PC-9 (cell line): ENCODE results near the gene DDX28. TPM values are rescaled to one million over a fixed set of nuclear protein-coding genes. Genes with fewer than 3 reads are reported as not detected.
"Not testable (repeated sequence)": the region's sequence is repeated elsewhere in the genome, so short reads cannot be mapped to it uniquely, and the experiment has no call there.

Experiments used
- BruUV-seq: library from RNA; stranded (reverse); fragments of 400-500 nt; replicated peaks from 2 replicates; lab custom pipeline; 2021; lab: Mats Ljungman, UMichigan
- CTCF ChIA-PET: fragments of 300-600 bp; sonication (Branson Sonifier 250); formaldehyde crosslinking; loops from one replicate; lab custom pipeline; 2022; ENCODE audit warnings: antibody characterized with exemption; lab: Charles Lee
- POLR2A ChIA-PET: fragments of 300-600 bp; sonication (Branson Sonifier 250); formaldehyde crosslinking; loops from one replicate; lab custom pipeline; 2022; ENCODE audit warnings: antibody characterized with exemption; ENCODE audit not compliant: unreplicated experiment; lab: Charles Lee
- DNase-seq, 2 experiments: peaks; one replicate each; pipeline versions ENCODE4 v3.0.0 to v3.0.0-alpha.2; 2015 to 2022; ENCODE audit warnings: mixed read lengths in 1 of 2
- H2AFZ ChIP-seq: fragments of 200-600 bp; sonication (generic); 2 replicates; pipeline ENCODE4 v1.8.1; 2017; ENCODE audit warnings: antibody characterized with exemption
- H3F3A ChIP-seq: fragments of 200-600 bp; sonication (generic); 2 replicates; pipeline ENCODE4 v1.8.1; 2017; ENCODE audit warnings: antibody characterized with exemption, mild to moderate bottlenecking, low read depth; ENCODE audit not compliant: insufficient read depth
- H3K27ac ChIP-seq: fragments of 200-600 bp; sonication (generic); 2 replicates; pipeline ENCODE4 v1.6.1; 2016; ENCODE audit warnings: mixed run types
- H3K27me3 ChIP-seq: fragments of 200-600 bp; sonication (generic); 2 replicates; pipeline ENCODE4 v1.6.1; 2016; ENCODE audit warnings: low read depth, mixed run types; ENCODE audit not compliant: insufficient read depth
- H3K36me3 ChIP-seq: fragments of 200-600 bp; sonication (generic); 2 replicates; pipeline ENCODE4 v1.6.1; 2016; ENCODE audit warnings: low read depth, mixed run types
- H3K4me1 ChIP-seq: fragments of 200-600 bp; sonication (generic); replicated peaks from 2 replicates; pipeline ENCODE4 v1.6.1; 2016; ENCODE audit warnings: mixed run types; ENCODE audit not compliant: insufficient read depth
- H3K4me2 ChIP-seq: fragments of 200-600 bp; sonication (generic); 2 replicates; pipeline ENCODE4 v1.6.1; 2017; ENCODE audit warnings: mixed run types
- H3K4me3 ChIP-seq: fragments of 200-600 bp; sonication (generic); 2 replicates; pipeline ENCODE4 v1.6.1; 2016; ENCODE audit warnings: mixed run types
- H3K79me2 ChIP-seq: fragments of 200-600 bp; sonication (generic); 2 replicates; pipeline ENCODE4 v1.6.1; 2017; ENCODE audit warnings: low read depth, mixed run types
- H3K9me2 ChIP-seq: fragments of 200-600 bp; sonication (generic); 2 replicates; pipeline ENCODE4 v1.8.1; 2017; ENCODE audit warnings: mild to moderate bottlenecking; ENCODE audit not compliant: insufficient read depth
- H3K9me3 ChIP-seq: fragments of 200-600 bp; sonication (generic); 2 replicates; pipeline ENCODE4 v1.8.1; 2016; ENCODE audit warnings: low read depth; ENCODE audit not compliant: insufficient read depth
- H4K20me1 ChIP-seq: fragments of 200-600 bp; sonication (generic); 2 replicates; pipeline ENCODE4 v1.8.1; 2017; ENCODE audit not compliant: insufficient read depth
- CTCF ChIP-seq: fragments of 200-600 bp; sonication (generic); conservative IDR thresholded peaks from 2 replicates; pipeline ENCODE4 v1.6.1; 2017; ENCODE audit warnings: mixed run types, antibody characterized with exemption, mild to moderate bottlenecking, moderate library complexity
- EZH2 ChIP-seq: fragments of 200-600 bp; sonication (generic); IDR thresholded peaks from 2 replicates; pipeline ENCODE4 v1.8.0; 2017; ENCODE audit warnings: antibody characterized with exemption, low read depth
- intact Hi-C: fragments of 100-400 bp; cut with micrococcal nuclease; formaldehyde crosslinking; loops from one replicate; pipeline ENCODE4 v1.10.0; 2022; ENCODE audit not compliant: unreplicated experiment
- total RNA-seq: library from RNA; stranded (reverse); gene quantifications from 2 replicates; pipeline ENCODE4 v1.2.3, GENCODE V29; 2021

DDX28 gene
- total RNA-seq, 1 experiment from 2014 or later: 6.3 TPM

DNA sequence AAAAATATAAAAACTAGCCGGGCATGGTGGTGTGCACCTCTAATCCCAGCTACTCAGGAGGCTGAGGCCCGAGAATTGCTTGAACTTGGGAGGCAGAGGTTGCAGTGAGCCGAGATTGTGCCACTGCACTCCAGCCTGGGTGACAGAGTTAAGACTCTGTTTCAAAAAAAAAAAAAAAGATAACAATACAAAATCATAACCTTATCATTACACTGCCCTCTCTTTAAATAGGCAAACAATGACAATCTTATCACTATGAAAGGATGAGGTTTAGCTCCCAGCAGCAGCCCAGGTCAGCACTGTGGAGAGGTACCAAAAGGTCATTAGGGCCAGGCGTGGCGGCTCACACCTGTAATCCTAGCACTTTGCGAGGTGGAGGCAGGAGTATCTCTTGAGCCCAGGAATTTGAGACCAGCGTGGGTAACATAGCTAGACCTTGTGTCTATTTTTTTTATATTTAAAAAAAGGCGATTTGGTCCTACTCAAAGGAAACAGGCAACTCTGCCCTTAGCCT is 3.8 kb downstream of the DDX28 start:
- POLR2A ChIA-PET: no interaction called here

DNA sequence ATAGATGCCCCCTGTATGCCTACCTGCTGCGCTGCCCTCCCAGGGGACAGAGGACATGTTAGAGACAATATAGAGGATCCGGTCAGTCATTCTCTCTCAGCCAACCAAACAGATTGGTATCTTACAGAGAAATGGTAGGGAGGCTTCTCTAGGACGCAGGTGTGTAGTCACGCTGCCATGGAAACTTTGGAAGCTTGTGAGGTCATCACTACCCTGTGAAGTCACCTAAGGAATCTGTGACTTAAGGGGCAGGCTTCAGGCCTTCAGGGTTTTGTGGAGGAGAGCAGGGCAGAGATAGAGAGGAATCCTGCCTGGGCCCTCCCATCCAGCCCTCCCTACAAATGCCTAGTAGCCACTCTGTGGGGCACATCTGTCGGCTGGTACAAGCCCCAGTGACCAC is 7.4 kb downstream of the DDX28 start, which contains the start of gene DPEP2NB:
Gene DPEP2NB (minus strand): TSS at position 231 of the 400 bp plus-strand sequence. CDS start 141 bp downstream, at position 90.
- CTCF ChIA-PET: no interaction called here

More for the DNA sequence above, 3.8 kb downstream of the DDX28 start:
- intact Hi-C loops: no loop called here
- CTCF ChIA-PET: no interaction called here
- no peak overlapping the region for H3K4me3 ChIP-seq
- H3K9me2 ChIP-seq: no peaks in the 10 kb centered on the region
- H3K36me3 ChIP-seq: no peaks in the 10 kb centered on the region
- H2AFZ ChIP-seq: no peak overlapping the region
- no TSS peak for BruUV-seq
- H3K27me3 ChIP-seq: no peaks in the 10 kb centered on the region
- peaks cover 15% of the 10 kb centered on the region for H3K4me1 ChIP-seq
- no peak for DNase-seq
- H3K27ac ChIP-seq: no peak overlapping the region
- TF ChIP-seq EZH2: no peak
- TF ChIP-seq CTCF: no peak
- no peaks in the 10 kb centered on the region for H3K9me3 ChIP-seq
- H3K79me2 ChIP-seq: peaks cover 33% of the 10 kb centered on the region
- no peak overlapping the region for H3K4me2 ChIP-seq
- no peaks in the 10 kb centered on the region; the same call in 1 of the 2 replicates for H3F3A ChIP-seq
- 0 out of 2 replicates have a peak, but pooled peaks cover 3% of the 10 kb centered on the region for H4K20me1 ChIP-seq

GRCh38 chr16:68013440-68013839 is 9.6 kb downstream of the DDX28 start:
- H2AFZ ChIP-seq: no peak overlapping the region

More for the DNA sequence above, 7.4 kb downstream of the DDX28 start, which contains the start of gene DPEP2NB:
- Histone ChIP-seq H2AFZ (no peak within 1 kb of the TSS), H3K27me3 (no peaks in the 10 kb centered on the region), H3K9me3 (no peaks in the 10 kb centered on the region), H4K20me1 (no peaks in the 10 kb centered on the region), H3K36me3 (no peaks in the 10 kb centered on the region), H3K4me2 (no peak within 1 kb of the TSS), H3K4me3 (no peak within 1 kb of the TSS), H3K9me2 (no peaks in the 10 kb centered on the region), H3K79me2 (no peaks in the 10 kb centered on the region), H3K27ac (no peak within 1 kb of the TSS), H3F3A (no peaks in the 10 kb centered on the region; the same call in 1 of the 2 replicates), H3K4me1 (no peaks in the 10 kb centered on the region)
- intact Hi-C loops: no loop called here
- POLR2A ChIA-PET: interaction anchor here (0.7 kb wide), 1 partner anchor 16 kb away, joined by 3 read pairs; no protein-coding TSS in a partner anchor
- TF ChIP-seq CTCF: no peak
- no peak for TF ChIP-seq EZH2
- no TSS peak for BruUV-seq
- DNase-seq: no peak

GRCh38 chr16:68009872-68010271 is 13.2 kb downstream of the DDX28 start:
- POLR2A ChIA-PET: interaction anchor here (0.5 kb wide), 1 partner anchor 30 kb away, joined by 5 read pairs; no protein-coding TSS in a partner anchor
- H3K9me3 ChIP-seq, H3K9me2 ChIP-seq, H4K20me1 ChIP-seq, H3K4me3 ChIP-seq, BruUV-seq, H2AFZ ChIP-seq, H3K79me2 ChIP-seq, H3K36me3 ChIP-seq, H3K4me2 ChIP-seq, H3K27ac ChIP-seq, CTCF ChIA-PET, H3K27me3 ChIP-seq, intact Hi-C loops, DNase-seq: not testable (repeated sequence)
- peaks cover 17% of the 10 kb centered on the region for H3F3A ChIP-seq
- peaks cover 17% of the 10 kb centered on the region for H3K4me1 ChIP-seq

More at GRCh38 chr16:68013440-68013839, 9.6 kb downstream of the DDX28 start:
- Histone ChIP-seq H3K4me2 (no peak overlapping the region), H3K9me2 (no peaks in the 10 kb centered on the region), H3K4me3 (no peak overlapping the region), H3K4me1 (no peaks in the 10 kb centered on the region), H3K27ac (no peak overlapping the region), H3F3A (no peaks in the 10 kb centered on the region), H4K20me1 (no peaks in the 10 kb centered on the region), H3K36me3 (no peaks in the 10 kb centered on the region), H3K79me2 (no peaks in the 10 kb centered on the region), H3K9me3 (no peaks in the 10 kb centered on the region), H3K27me3 (no peaks in the 10 kb centered on the region)
- intact Hi-C loops: no loop called here
- BruUV-seq: no TSS peak
- ChIA-PET CTCF (interaction anchor here (0.7 kb wide), 1 partner anchor 128 kb away, joined by 3 read pairs; no protein-coding TSS in a partner anchor), POLR2A (no interaction called here)
- no peak for DNase-seq
- no peak for TF ChIP-seq EZH2
- no peak for TF ChIP-seq CTCF
